Natural killer cell (primary cell): ENCODE data around the gene WBP1. TPM values are rescaled to one million over a fixed set of nuclear protein-coding genes. Genes with fewer than 3 reads are reported as not detected.
"Not testable (repeated sequence)": the region's sequence is repeated elsewhere in the genome, so short reads cannot be mapped to it uniquely, and the experiment has no call there.

ENCODE experiments used
- ATAC-seq, 3 donors: fragments of 150-1000 bp in 2 of 3; fragments of 200-7000 bp in 1 of 3; cut with Tn5 transposase; 1 replicate in 1 of 3; 2 replicates in 2 of 3; pipeline ENCODE4 v1.10.0; 2021; ENCODE audit warnings: mild to moderate bottlenecking in 2 of 3, moderate library complexity in 2 of 3
- DNase-seq, 2 donors: peaks; one replicate each; pipeline versions ENCODE4 v3.0.0 to v3.0.0-alpha.2; 2013 to 2021; ENCODE audit warnings: mixed read lengths in 1 of 2
- H3K27ac ChIP-seq: one replicate; pipeline ENCODE4 v1.5.1; 2013; ENCODE audit warnings: mild to moderate bottlenecking, low read length
- H3K27me3 ChIP-seq: one replicate; pipeline ENCODE4 v1.6.1; 2013; ENCODE audit warnings: low read length; ENCODE audit not compliant: control insufficient read depth, insufficient read depth
- H3K36me3 ChIP-seq: one replicate; pipeline ENCODE4 v1.6.1; 2013; ENCODE audit warnings: low read length; ENCODE audit not compliant: control insufficient read depth, insufficient read depth
- H3K4me1 ChIP-seq: one replicate; pipeline ENCODE4 v1.6.1; 2013; ENCODE audit warnings: low read length; ENCODE audit not compliant: control insufficient read depth, insufficient read depth
- H3K4me3 ChIP-seq: one replicate; pipeline ENCODE4 v1.5.1; 2013; ENCODE audit warnings: low read length
- H3K9me3 ChIP-seq: one replicate; pipeline ENCODE4 v1.6.1; 2013; ENCODE audit warnings: low read length; ENCODE audit not compliant: control insufficient read depth, insufficient read depth
- H3K27ac Mint-ChIP-seq, 2 donors: one replicate each; pipeline ENCODE4 v1.8.0; 2022; ENCODE audit warnings: mild to moderate bottlenecking in 2 of 2, mixed read lengths in 2 of 2, moderate library complexity in 1 of 2
- H3K27me3 Mint-ChIP-seq, 2 donors: one replicate each; pipeline ENCODE4 v1.8.0; 2022; ENCODE audit warnings: low read depth in 2 of 2, mixed read lengths in 2 of 2
- H3K36me3 Mint-ChIP-seq: one replicate; pipeline ENCODE4 v1.8.0; 2022; ENCODE audit warnings: mixed read lengths
- H3K4me1 Mint-ChIP-seq, 2 donors: one replicate each; pipeline ENCODE4 v1.8.0; 2022; ENCODE audit warnings: mixed read lengths in 2 of 2
- H3K4me3 Mint-ChIP-seq: one replicate; pipeline ENCODE4 v1.8.0; 2022; ENCODE audit warnings: mild to moderate bottlenecking, moderate library complexity, mixed read lengths
- H3K9me3 Mint-ChIP-seq, 2 donors: one replicate each; pipeline ENCODE4 v1.8.0; 2022; ENCODE audit warnings: mixed read lengths in 2 of 2
- WGBS: methylation state at CpG from one replicate; pipeline ENCODE4 v1.1.7; 2013; ENCODE audit warnings: missing lambda C conversion rate; ENCODE audit not compliant: insufficient coverage; 5-methylcytosine and 5-hydroxymethylcytosine counted together
- intact Hi-C: fragments of 100-400 bp; cut with micrococcal nuclease; formaldehyde crosslinking; loops from one replicate; pipeline ENCODE4 v1.14.2; 2022
- total RNA-seq, 4 donors: library from RNA; stranded (reverse); fragments of 120-200 nt in 1 of 4; gene quantifications; one replicate each; pipeline versions ENCODE4 v1.2.3 to v1.2.4, GENCODE V29; 2013 to 2022
- TF ChIP-seq, protein P1 (sequence below): fragments of 200-600 bp; IDR thresholded peaks from one replicate; pipeline ENCODE4 v1.8.0; 2022; ENCODE audit warnings: antibody characterized with exemption

Gene WBP1
- total RNA-seq, 3 donors from 2014 or later (not counting 1 experiment from before 2014, with no cell fraction given): 65.1 to 68.3 (median 65.4) TPM

DNA sequence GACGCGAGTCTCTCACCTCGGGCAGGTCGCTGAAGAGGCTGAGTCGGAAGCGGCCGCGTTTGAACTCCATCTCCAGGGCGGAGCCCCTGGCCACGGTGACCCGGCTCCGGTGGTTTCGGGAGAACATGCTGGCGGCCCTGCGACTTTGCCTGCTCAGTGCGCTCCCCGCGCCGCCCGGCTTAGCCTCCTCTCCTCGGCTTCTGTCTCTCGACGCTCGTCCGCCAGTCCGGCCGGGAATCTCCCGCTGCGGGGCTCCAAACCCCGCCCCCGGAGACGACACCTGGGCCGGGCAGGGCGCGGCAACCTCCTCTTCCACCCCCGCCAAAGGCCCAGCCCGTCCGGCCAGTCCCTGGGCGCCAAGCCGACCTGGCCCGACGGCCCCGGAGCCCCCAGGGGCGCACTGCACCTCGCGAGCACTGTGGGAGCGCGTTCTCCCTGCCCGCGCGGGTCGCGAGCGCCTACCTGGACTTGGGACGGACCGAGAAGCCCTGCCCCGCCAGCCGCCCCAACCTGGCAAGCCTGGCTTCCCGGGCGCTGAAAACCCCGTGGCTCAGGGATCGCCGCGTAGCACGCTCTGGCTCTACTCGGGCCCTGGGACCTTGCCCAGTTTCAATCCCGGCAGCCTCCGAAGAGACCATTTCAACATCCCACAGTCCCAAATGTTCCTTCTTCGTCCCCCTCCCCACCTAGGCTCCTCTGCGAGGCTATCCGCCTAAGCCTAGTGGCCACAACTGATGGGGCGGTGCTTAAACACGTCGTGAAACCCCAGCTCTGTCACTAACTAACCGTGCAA is 16.4 kb upstream of the WBP1 start, which contains the start of gene RTKN:
TSS of gene RTKN (minus strand) at position 248 of the 793 bp plus-strand sequence. CDS start at position 127, 121 bp downstream.
- 15% methylated on average over 75 of the region's 75 CpGs for WGBS
- Mint-ChIP-seq H3K27ac (peak within 1 kb of the TSS; percentile 28 to 45), H3K4me3 (peak within 1 kb of the TSS; percentile 88), H3K27me3 (peaks cover 0 to 14% of the 10 kb centered on the region in 2 donors), H3K9me3 (no peaks in the 10 kb centered on the region), H3K4me1 (peaks cover 27 to 38% of the 10 kb centered on the region in 2 donors), H3K36me3 (no peaks in the 10 kb centered on the region)
- no peaks in the 10 kb centered on the region for H3K9me3 ChIP-seq
- H3K27ac ChIP-seq: peak within 1 kb of the TSS; percentile 40
- DNase-seq: peak; percentile 53 to 60
- peak in 1 of 3 donors; percentile 75 for ATAC-seq
- no peaks in the 10 kb centered on the region for H3K36me3 ChIP-seq
- peaks cover 33% of the 10 kb centered on the region for H3K4me1 ChIP-seq
- peak within 1 kb of the TSS; percentile 40 for H3K4me3 ChIP-seq
- peaks cover 19% of the 10 kb centered on the region for H3K27me3 ChIP-seq
- TF ChIP-seq, protein P1, sequence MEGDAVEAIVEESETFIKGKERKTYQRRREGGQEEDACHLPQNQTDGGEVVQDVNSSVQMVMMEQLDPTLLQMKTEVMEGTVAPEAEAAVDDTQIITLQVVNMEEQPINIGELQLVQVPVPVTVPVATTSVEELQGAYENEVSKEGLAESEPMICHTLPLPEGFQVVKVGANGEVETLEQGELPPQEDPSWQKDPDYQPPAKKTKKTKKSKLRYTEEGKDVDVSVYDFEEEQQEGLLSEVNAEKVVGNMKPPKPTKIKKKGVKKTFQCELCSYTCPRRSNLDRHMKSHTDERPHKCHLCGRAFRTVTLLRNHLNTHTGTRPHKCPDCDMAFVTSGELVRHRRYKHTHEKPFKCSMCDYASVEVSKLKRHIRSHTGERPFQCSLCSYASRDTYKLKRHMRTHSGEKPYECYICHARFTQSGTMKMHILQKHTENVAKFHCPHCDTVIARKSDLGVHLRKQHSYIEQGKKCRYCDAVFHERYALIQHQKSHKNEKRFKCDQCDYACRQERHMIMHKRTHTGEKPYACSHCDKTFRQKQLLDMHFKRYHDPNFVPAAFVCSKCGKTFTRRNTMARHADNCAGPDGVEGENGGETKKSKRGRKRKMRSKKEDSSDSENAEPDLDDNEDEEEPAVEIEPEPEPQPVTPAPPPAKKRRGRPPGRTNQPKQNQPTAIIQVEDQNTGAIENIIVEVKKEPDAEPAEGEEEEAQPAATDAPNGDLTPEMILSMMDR: no peak
- intact Hi-C loops: loop anchor here (1.0 kb wide), 1 partner anchor 10 kb away; no protein-coding TSS in a partner anchor

DNA sequence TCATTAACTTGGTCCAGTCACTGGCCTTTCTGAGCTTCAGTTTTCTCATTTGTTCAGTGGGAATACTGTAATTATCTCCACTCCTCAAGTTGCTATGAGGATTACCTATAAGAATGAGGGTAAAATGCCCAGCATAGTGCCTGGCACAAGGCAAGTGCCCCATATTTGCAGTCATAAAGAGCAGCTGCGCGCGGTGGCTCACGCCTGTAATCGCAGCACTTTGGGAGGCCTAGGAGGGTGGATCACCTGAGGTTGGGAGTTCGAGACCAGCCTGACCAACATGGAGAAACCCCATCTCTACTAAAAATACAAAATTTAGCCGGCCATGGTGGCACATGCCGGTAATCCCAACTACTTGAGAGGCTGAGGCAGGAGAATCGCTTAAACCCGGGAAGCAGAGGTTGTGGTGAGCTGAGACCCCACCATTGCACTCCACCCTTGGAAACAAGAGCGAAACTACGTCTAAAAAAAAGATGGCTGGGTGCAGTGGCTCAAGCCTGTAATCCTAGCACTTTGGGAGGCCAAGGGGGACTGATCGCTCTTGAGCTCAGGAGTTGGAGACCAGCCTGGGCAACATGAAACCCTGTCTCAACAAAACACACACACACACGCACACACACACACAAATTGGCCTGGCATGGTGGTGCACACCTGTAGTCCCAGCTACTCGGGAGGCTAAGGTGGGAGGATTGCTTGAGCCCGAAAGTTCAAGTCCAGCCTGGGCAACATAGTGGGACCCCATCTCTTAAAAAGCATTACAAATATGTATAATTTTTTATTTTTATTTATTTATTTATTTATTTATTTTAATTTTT is 15.5 kb upstream of the WBP1 start:
- H3K4me3 ChIP-seq, intact Hi-C loops, H3K36me3 ChIP-seq, ATAC-seq, H3K36me3 Mint-ChIP-seq, H3K9me3 Mint-ChIP-seq, H3K27ac ChIP-seq, H3K9me3 ChIP-seq, DNase-seq: not testable (repeated sequence)
- WGBS: 93% methylated on average over 15 of the region's 16 CpGs
- H3K4me3 Mint-ChIP-seq: peak overlapping the region; percentile 88
- H3K27ac Mint-ChIP-seq: peak overlapping the region; percentile 28 to 45
- H3K27me3 Mint-ChIP-seq: peaks cover 0 to 14% of the 10 kb centered on the region in 2 donors
- Histone ChIP-seq H3K4me1 (peaks cover 33% of the 10 kb centered on the region), H3K27me3 (peaks cover 19% of the 10 kb centered on the region)
- peaks cover 22 to 38% of the 10 kb centered on the region in 2 donors for H3K4me1 Mint-ChIP-seq

DNA sequence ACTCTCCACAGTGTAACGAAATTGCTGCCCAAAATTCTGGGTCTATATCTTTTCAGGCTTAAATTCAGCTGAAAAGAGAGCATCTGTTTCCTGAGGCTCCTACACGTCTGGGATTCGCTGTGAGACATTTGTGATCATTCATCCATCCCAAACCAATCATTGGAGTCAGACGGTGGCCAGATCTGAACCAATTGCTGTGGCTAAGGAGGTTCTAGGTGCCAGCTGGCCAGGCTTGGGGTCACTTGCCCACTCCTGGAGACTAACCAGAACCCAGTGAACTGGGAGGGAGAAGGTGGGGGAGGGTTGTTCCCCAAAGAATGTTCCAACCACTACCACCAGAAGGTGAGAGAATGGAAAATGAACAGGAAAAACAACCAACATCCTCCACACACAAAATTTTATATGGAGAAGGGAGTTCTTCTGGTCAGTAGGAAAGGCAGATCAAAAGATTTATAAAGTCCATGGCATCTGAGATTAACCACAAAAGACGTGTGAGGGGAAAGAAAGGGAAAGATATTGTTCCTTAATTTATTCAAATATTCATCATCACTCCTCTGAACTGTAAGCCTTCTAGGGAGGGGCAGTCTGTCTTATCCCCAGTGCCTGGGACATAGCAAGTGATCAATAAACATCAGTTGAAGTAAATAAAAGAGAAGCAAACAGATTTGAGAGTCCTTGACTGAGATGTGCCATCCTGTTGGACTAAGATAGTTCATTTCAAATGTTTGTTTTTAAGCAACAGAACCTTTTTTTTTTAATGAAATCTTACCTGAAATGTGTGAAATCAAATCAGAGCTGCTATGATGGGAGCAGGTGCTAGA is 13.5 kb upstream of the WBP1 start:
- H3K9me3 ChIP-seq: no peaks in the 10 kb centered on the region
- TF ChIP-seq, protein P1: no peak
- 27% methylated on average over 3 of the region's 5 CpGs for WGBS
- Mint-ChIP-seq H3K27me3 (peaks cover 0 to 14% of the 10 kb centered on the region in 2 donors), H3K4me1 (peaks cover 5 to 19% of the 10 kb centered on the region in 2 donors), H3K27ac (no peak overlapping the region), H3K36me3 (no peaks in the 10 kb centered on the region), H3K4me3 (no peak overlapping the region), H3K9me3 (no peaks in the 10 kb centered on the region)
- peaks cover 19% of the 10 kb centered on the region for H3K27me3 ChIP-seq
- H3K27ac ChIP-seq: no peak overlapping the region
- intact Hi-C loops: no loop called here
- DNase-seq (no peak), ATAC-seq (no peak)
- no peak overlapping the region for H3K4me3 ChIP-seq
- peaks cover 27% of the 10 kb centered on the region for H3K4me1 ChIP-seq
- no peaks in the 10 kb centered on the region for H3K36me3 ChIP-seq
